Subcutaneous adipose tissue (tissue), 4 donors: ENCODE measurements around the gene TOR1AIP1. TPM values are rescaled to one million over a fixed set of nuclear protein-coding genes. Genes with fewer than 3 reads are reported as not detected.

Experiments used
- total RNA-seq, 4 donors: library from RNA; depleted of rRNA; stranded (reverse); fragments of >200 nt; gene quantifications; one replicate each; pipeline ENCODE4 v1.1.0, GENCODE V29; 2016
- TF ChIP-seq, protein P1 (sequence below): fragments of 450-650 bp; IDR thresholded peaks from one replicate; pipeline ENCODE4 v1.5.1; 2016; ENCODE audit warnings: low read depth, mild to moderate bottlenecking, control low read depth, antibody characterized with exemption, moderate library complexity

TOR1AIP1 gene
- total RNA-seq, 4 donors from 2014 or later, result 68.5 to 97.1 (median 77.9) TPM

GRCh38 chr1:179955731-179956130 lies 73.6 kb downstream of the TOR1AIP1 start:
- TF ChIP-seq, protein P1, sequence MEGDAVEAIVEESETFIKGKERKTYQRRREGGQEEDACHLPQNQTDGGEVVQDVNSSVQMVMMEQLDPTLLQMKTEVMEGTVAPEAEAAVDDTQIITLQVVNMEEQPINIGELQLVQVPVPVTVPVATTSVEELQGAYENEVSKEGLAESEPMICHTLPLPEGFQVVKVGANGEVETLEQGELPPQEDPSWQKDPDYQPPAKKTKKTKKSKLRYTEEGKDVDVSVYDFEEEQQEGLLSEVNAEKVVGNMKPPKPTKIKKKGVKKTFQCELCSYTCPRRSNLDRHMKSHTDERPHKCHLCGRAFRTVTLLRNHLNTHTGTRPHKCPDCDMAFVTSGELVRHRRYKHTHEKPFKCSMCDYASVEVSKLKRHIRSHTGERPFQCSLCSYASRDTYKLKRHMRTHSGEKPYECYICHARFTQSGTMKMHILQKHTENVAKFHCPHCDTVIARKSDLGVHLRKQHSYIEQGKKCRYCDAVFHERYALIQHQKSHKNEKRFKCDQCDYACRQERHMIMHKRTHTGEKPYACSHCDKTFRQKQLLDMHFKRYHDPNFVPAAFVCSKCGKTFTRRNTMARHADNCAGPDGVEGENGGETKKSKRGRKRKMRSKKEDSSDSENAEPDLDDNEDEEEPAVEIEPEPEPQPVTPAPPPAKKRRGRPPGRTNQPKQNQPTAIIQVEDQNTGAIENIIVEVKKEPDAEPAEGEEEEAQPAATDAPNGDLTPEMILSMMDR, result no peak

DNA sequence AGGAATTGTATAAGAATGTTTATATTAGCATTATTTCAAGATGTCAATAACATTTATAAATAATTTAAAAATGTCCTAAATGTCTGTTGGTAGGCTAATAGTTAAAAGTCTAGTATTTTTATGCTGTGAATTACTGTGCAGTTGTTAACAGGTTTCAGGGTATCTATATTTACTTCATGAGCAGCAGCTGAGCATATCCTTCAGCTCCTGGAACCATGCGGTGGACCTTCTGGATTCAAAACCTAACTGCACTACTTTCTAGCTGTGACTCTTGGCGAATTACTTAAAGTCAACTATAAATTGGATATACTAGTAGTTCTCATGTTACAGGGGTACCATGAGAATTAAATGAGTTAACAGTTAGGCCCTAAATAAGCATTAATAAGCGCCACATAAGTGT lies 76.3 kb downstream of the TOR1AIP1 start:
- TF ChIP-seq, protein P1, result no peak

DNA sequence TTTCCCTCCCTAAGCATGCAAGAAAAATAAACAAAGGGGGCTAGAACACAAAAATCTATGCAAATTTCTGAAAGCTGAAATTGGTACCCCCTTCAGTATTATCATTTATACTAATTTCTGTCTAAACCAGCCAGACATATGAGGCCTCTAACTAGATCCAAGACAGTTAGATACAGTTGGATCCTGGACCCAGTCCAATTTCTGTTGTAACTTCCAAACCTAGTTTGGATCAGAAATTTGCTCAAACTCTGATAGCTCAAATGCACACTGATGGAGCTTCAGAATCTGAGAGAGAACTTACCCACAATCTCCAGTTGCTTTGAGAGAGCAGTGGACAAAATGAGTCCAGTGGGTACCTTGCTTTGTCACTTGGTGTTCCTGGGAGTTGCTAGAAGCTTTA lies 84.5 kb downstream of the TOR1AIP1 start:
- TF ChIP-seq, protein P1, result no peak

DNA sequence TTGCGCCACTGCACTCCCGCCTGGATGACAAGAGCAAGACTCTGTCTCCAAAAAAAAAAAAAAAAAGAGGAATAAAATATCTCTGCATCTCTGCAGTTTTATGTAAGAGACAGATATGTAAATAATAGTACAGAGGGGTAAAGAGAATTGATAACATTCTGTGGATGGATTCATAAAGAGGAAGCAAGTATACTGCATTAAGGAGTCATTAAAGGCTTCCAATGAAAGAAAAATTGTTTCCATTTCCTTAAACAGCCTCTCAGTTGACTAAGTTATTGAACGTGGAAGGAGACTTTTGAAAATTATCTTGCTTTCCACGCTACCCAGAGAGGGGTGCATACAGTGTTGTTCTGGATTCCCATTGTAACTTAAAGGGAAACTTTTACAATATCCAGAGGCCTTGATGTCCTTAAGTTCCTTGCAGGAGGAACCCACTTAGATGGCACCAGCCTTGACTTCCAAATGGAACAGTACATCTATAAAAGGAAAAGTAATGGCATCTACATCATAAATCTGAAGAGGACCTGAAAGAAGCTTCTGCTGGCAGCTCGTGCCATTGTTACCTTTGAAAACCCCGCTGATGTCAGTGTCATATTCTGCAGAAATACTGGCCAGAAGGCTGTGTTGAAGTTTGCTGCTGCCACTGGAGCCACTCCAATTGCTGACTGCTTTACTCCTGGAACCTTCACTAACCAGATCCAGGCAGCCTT lies 86.4 kb downstream of the TOR1AIP1 start:
- TF ChIP-seq, protein P1, result no peak

GRCh38 chr1:179968994-179969919 lies 87.2 kb downstream of the TOR1AIP1 start:
- TF ChIP-seq, protein P1, result no peak

Other genes starting within 250 kb of the TOR1AIP1 start
- not detected for gene FAM163A, start 139.0 kb upstream of the TOR1AIP1 start, total RNA-seq
- 10 to 100 TPM; 57.7 to 80.9 (median 63.4) TPM for gene TOR1AIP2, start 4.5 kb upstream of the TOR1AIP1 start, total RNA-seq
- gene CEP350, start 72.5 kb downstream of the TOR1AIP1 start, total RNA-seq, result 100 to 1,000 TPM in 2 of 4 donors, 10 to 100 TPM in 2; 77.2 to 136 (median 103) TPM